ENCODE measurements around the gene INO80D. TPM values are rescaled to one million over a fixed set of nuclear protein-coding genes. Genes with fewer than 3 reads are reported as not detected.

INO80D gene
- total RNA-seq, 2 donors from 2014 or later = 27.6 to 35.2 TPM

- no peaks in the 10 kb centered on the region for H3K4me1 Mint-ChIP-seq
- H3K27me3 Mint-ChIP-seq (ENCODE audit: insufficient read depth) = no peaks in the 10 kb centered on the region
- Histone ChIP-seq H3K27ac (ENCODE audit: low read depth, low read length) (no peak overlapping the region), H3K9ac (ENCODE audit: extremely low read depth, low read length, poor library complexity, severe bottlenecking) (no peak overlapping the region), H3K4me3 (ENCODE audit: low read length) (no peak overlapping the region), H3K36me3 (ENCODE audit: control insufficient read depth, insufficient read depth, low read length) (peaks cover 10% of the 10 kb centered on the region), H3K27me3 (ENCODE audit: control insufficient read depth, insufficient read depth, low read length, poor library complexity, severe bottlenecking) (no peaks in the 10 kb centered on the region), H3K4me1 (ENCODE audit: control insufficient read depth, insufficient read depth, low read length) (no peaks in the 10 kb centered on the region), H3K9me3 (ENCODE audit: control insufficient read depth, low read length) (no peaks in the 10 kb centered on the region)
- H3K4me3 Mint-ChIP-seq = no peak overlapping the region
- no peak overlapping the region for H3K27ac Mint-ChIP-seq
- TF ChIP-seq, protein P1, sequence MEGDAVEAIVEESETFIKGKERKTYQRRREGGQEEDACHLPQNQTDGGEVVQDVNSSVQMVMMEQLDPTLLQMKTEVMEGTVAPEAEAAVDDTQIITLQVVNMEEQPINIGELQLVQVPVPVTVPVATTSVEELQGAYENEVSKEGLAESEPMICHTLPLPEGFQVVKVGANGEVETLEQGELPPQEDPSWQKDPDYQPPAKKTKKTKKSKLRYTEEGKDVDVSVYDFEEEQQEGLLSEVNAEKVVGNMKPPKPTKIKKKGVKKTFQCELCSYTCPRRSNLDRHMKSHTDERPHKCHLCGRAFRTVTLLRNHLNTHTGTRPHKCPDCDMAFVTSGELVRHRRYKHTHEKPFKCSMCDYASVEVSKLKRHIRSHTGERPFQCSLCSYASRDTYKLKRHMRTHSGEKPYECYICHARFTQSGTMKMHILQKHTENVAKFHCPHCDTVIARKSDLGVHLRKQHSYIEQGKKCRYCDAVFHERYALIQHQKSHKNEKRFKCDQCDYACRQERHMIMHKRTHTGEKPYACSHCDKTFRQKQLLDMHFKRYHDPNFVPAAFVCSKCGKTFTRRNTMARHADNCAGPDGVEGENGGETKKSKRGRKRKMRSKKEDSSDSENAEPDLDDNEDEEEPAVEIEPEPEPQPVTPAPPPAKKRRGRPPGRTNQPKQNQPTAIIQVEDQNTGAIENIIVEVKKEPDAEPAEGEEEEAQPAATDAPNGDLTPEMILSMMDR (conservative IDR thresholded peaks at IDR 0.05) = no peak
- peaks cover 27% of the 10 kb centered on the region for H3K36me3 Mint-ChIP-seq (ENCODE audit: low read depth)
- WGBS, 2 experiments (ENCODE audit: insufficient coverage in 1 of 2, insufficient read length in 1 of 2) = 91 to 92% methylated on average over 5 to 7 of the region's 7 CpGs
- H3K9me3 Mint-ChIP-seq = no peaks in the 10 kb centered on the region
- DNase-seq = no peak
These were observed 27.0 kb upstream of the INO80D start for GRCh38 chr2:206112846-206113547.

- DNase-seq = no peak
- H3K4me3 ChIP-seq (ENCODE audit: low read length) = no peak overlapping the region
- no peaks in the 10 kb centered on the region for H3K9me3 ChIP-seq (ENCODE audit: control insufficient read depth, low read length)
- Mint-ChIP-seq H3K4me3 (no peak overlapping the region), H3K27me3 (ENCODE audit: insufficient read depth) (no peaks in the 10 kb centered on the region), H3K4me1 (no peaks in the 10 kb centered on the region), H3K9me3 (no peaks in the 10 kb centered on the region), H3K27ac (no peak overlapping the region), H3K36me3 (ENCODE audit: low read depth) (peaks cover 27% of the 10 kb centered on the region)
- no peak overlapping the region for H3K9ac ChIP-seq (ENCODE audit: extremely low read depth, low read length, poor library complexity, severe bottlenecking)
- H3K4me1 ChIP-seq (ENCODE audit: control insufficient read depth, insufficient read depth, low read length) = no peaks in the 10 kb centered on the region
- 94 to 100% methylated on average over 2 to 3 of the region's 3 CpGs for WGBS, 2 experiments (ENCODE audit: insufficient coverage in 1 of 2, insufficient read length in 1 of 2)
- TF ChIP-seq, protein P1 (conservative IDR thresholded peaks at IDR 0.05) = no peak
- no peak overlapping the region for H3K27ac ChIP-seq (ENCODE audit: low read depth, low read length)
- peaks cover 5% of the 10 kb centered on the region for H3K36me3 ChIP-seq (ENCODE audit: control insufficient read depth, insufficient read depth, low read length)
- H3K27me3 ChIP-seq (ENCODE audit: control insufficient read depth, insufficient read depth, low read length, poor library complexity, severe bottlenecking) = no peaks in the 10 kb centered on the region
These were observed 26.1 kb upstream of the INO80D start for GRCh38 chr2:206112108-206112507.

DNA sequence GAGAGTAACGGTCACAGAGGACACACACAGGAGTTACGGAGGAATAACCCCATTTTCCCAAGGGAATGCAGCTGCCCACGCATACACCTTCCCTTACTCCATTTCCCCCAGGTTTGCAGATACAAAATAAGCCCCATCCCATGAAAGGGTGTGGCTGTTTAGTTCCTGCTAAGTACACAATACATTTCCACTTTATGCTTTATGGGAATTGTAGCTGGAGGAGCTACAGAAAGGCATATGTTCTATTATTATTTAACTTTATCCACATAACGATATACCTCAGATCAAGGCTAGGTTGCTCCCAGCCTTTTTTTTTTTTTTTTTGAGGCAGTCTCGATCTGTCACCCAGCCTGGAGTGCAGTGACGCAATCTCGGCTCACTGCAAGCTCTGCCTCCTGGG lies 22.7 kb upstream of the INO80D start:
- H3K9me3 Mint-ChIP-seq = no peaks in the 10 kb centered on the region

More for the DNA sequence above, 22.7 kb upstream of the INO80D start:
- no peak overlapping the region for H3K27ac Mint-ChIP-seq
- no peak overlapping the region for H3K4me3 ChIP-seq (ENCODE audit: low read length)
- no peak overlapping the region for H3K27ac ChIP-seq (ENCODE audit: low read depth, low read length)
- H3K27me3 Mint-ChIP-seq (ENCODE audit: insufficient read depth) = no peaks in the 10 kb centered on the region
- no peaks in the 10 kb centered on the region for H3K27me3 ChIP-seq (ENCODE audit: control insufficient read depth, insufficient read depth, low read length, poor library complexity, severe bottlenecking)
- peaks cover 16% of the 10 kb centered on the region for H3K36me3 Mint-ChIP-seq (ENCODE audit: low read depth)
- H3K4me1 Mint-ChIP-seq = no peaks in the 10 kb centered on the region
- H3K9ac ChIP-seq (ENCODE audit: extremely low read depth, low read length, poor library complexity, severe bottlenecking) = no peak overlapping the region
- DNase-seq = no peak
- H3K36me3 ChIP-seq (ENCODE audit: control insufficient read depth, insufficient read depth, low read length) = no peaks in the 10 kb centered on the region
- WGBS, 2 experiments (ENCODE audit: insufficient coverage in 1 of 2, insufficient read length in 1 of 2) = 91 to 94% methylated on average over 3 to 7 of the region's 7 CpGs
- TF ChIP-seq, protein P1 (conservative IDR thresholded peaks at IDR 0.05) = no peak
- no peaks in the 10 kb centered on the region for H3K4me1 ChIP-seq (ENCODE audit: control insufficient read depth, insufficient read depth, low read length)
- H3K9me3 ChIP-seq (ENCODE audit: control insufficient read depth, low read length) = no peaks in the 10 kb centered on the region
- H3K4me3 Mint-ChIP-seq = no peak overlapping the region
